ENCODE measurements around the gene KIF27.

KIF27 gene

GRCh38 chr9:83800236-83801033, 120.8 kb downstream of the KIF27 start:
- DNase-seq = no peak

GRCh38 chr9:83794051-83794450, 127.2 kb downstream of the KIF27 start:
- no peak for DNase-seq

- no peak for DNase-seq
Measured at GRCh38 chr9:83792746-83793145, 128.5 kb downstream of the KIF27 start.
